Right lung (tissue), 5 donors: ENCODE measurements around the gene LDAF1. TPM values are rescaled to one million over a fixed set of nuclear protein-coding genes. Genes with fewer than 3 reads are reported as not detected.

Source experiments
- polyA plus RNA-seq, 5 donors: library from polyadenylated mRNA; unstranded; fragments of 120-200 nt; gene quantifications; one replicate each; pipeline versions ENCODE4 v1.2.1 to v1.2.3, GENCODE V29; 2013; ENCODE audit warnings: inconsistent platforms in 1 of 5, low replicate concordance in 1 of 5; ENCODE audit not compliant: insufficient read length in 5 of 5, insufficient read depth in 1 of 5

LDAF1 gene
- polyA plus RNA-seq, 5 donors = 34.9 to 45.7 (median 39.4) TPM

Other genes starting within 250 kb of the LDAF1 start
- 1 to 10 TPM in 4 of 5 donors, under 1 TPM in 1; 0.69 to 4.5 (median 2.8) TPM for gene DNAH3, start 7.8 kb upstream of the LDAF1 start, polyA plus RNA-seq
- gene ZP2, start 52.9 kb downstream of the LDAF1 start, polyA plus RNA-seq = 1 to 10 TPM; 1.2 to 5.3 (median 4.1) TPM
- gene ANKS4B, start 75.0 kb downstream of the LDAF1 start, polyA plus RNA-seq = under 1 TPM; 0.06 to 0.13 (median 0.07) TPM
- gene CRYM, start 119.6 kb downstream of the LDAF1 start, polyA plus RNA-seq = 1 to 10 TPM in 4 of 5 donors, under 1 TPM in 1; 0.98 to 1.3 (median 1.2) TPM